Measurements from ENCODE around the gene PAXIP1. TPM values are rescaled to one million over a fixed set of nuclear protein-coding genes. Genes with fewer than 3 reads are reported as not detected.

Gene PAXIP1
- total RNA-seq, 2 donors from 2014 or later: 4.4 to 8.6 TPM

- H3K4me1 ChIP-seq: no peaks in the 10 kb centered on the region
- DNase-seq (peak in 1 of 4 donors; percentile 5), ATAC-seq (no peak)
- TF ChIP-seq CTCF (IDR thresholded peaks at IDR 0.05) (no peak), POLR2A (IDR thresholded peaks at IDR 0.05) (no peak)
- intact Hi-C loops (cut with DNase I): no loop called here
- no peaks in the 10 kb centered on the region for H3K27me3 ChIP-seq
- peaks cover 0 to 2% of the 10 kb centered on the region in 2 donors for H3K36me3 ChIP-seq (replicated peaks in 1 of 2; ENCODE audit: insufficient read depth in 1 of 2, low read depth in 2 of 2)
- no peak overlapping the region for H3K4me3 ChIP-seq
- no peaks in the 10 kb centered on the region for H3K9me3 ChIP-seq
- H3K27ac ChIP-seq: no peak overlapping the region
- 71 to 73% methylated on average over 10 of the region's 10 CpGs for WGBS, 2 donors
Observed at GRCh38 chr7:154960063-154960790, 42.7 kb downstream of the PAXIP1 start.

GRCh38 chr7:154956427-154956826 lies 46.5 kb downstream of the PAXIP1 start:
- no peak overlapping the region for H3K27ac ChIP-seq
- peaks cover 0 to 10% of the 10 kb centered on the region in 2 donors for H3K36me3 ChIP-seq (replicated peaks in 1 of 2; ENCODE audit: insufficient read depth in 1 of 2, low read depth in 2 of 2)
- ATAC-seq (no peak), DNase-seq (no peak)
- 92 to 96% methylated on average over 6 of the region's 6 CpGs for WGBS, 2 donors
- intact Hi-C loops (cut with DNase I): no loop called here
- no peaks in the 10 kb centered on the region for H3K27me3 ChIP-seq
- H3K4me1 ChIP-seq: no peaks in the 10 kb centered on the region
- H3K4me3 ChIP-seq: no peak overlapping the region
- H3K9me3 ChIP-seq: no peaks in the 10 kb centered on the region
- TF ChIP-seq CTCF (IDR thresholded peaks at IDR 0.05) (no peak), POLR2A (IDR thresholded peaks at IDR 0.05) (no peak)

GRCh38 chr7:154953006-154953684 lies 49.8 kb downstream of the PAXIP1 start:
- H3K27ac ChIP-seq: no peak overlapping the region
- ATAC-seq (no peak), DNase-seq (peak; percentile 51 to 72 (median 62))
- no peak for TF ChIP-seq POLR2A (IDR thresholded peaks at IDR 0.05)
- TF ChIP-seq CTCF (IDR thresholded peaks at IDR 0.05): peak; percentile 25 to 69 (median 52)
- H3K4me1 ChIP-seq: no peaks in the 10 kb centered on the region
- no peak overlapping the region for H3K4me3 ChIP-seq
- no peaks in the 10 kb centered on the region for H3K9me3 ChIP-seq
- intact Hi-C loops (cut with DNase I): no loop called here
- H3K36me3 ChIP-seq (replicated peaks in 1 of 2; ENCODE audit: insufficient read depth in 1 of 2, low read depth in 2 of 2): peaks cover 0 to 10% of the 10 kb centered on the region in 2 donors
- no peaks in the 10 kb centered on the region for H3K27me3 ChIP-seq
- WGBS, 2 donors: 53 to 54% methylated on average over 9 of the region's 9 CpGs

- no peak overlapping the region for H3K4me3 ChIP-seq
- no peak for ATAC-seq
- 68 to 77% methylated on average over 2 of the region's 2 CpGs for WGBS, 2 donors
- DNase-seq: no peak
- H3K27ac ChIP-seq: no peak overlapping the region
- peaks cover 10 to 22% of the 10 kb centered on the region in 2 donors for H3K36me3 ChIP-seq (replicated peaks in 1 of 2; ENCODE audit: insufficient read depth in 1 of 2, low read depth in 2 of 2)
- TF ChIP-seq POLR2A (IDR thresholded peaks at IDR 0.05): no peak
- no peak for TF ChIP-seq CTCF (IDR thresholded peaks at IDR 0.05)
- H3K9me3 ChIP-seq: no peaks in the 10 kb centered on the region
- no peaks in the 10 kb centered on the region for H3K4me1 ChIP-seq
- intact Hi-C loops (cut with DNase I): no loop called here
- no peaks in the 10 kb centered on the region for H3K27me3 ChIP-seq
Observed at GRCh38 chr7:154950960-154951359, 52.0 kb downstream of the PAXIP1 start.
